ENCODE results near the gene IFITM2.
"Not testable (repeated sequence)": the region's sequence is repeated elsewhere in the genome, so short reads cannot be mapped to it uniquely, and the experiment has no call there.

The IFITM2 gene

DNA sequence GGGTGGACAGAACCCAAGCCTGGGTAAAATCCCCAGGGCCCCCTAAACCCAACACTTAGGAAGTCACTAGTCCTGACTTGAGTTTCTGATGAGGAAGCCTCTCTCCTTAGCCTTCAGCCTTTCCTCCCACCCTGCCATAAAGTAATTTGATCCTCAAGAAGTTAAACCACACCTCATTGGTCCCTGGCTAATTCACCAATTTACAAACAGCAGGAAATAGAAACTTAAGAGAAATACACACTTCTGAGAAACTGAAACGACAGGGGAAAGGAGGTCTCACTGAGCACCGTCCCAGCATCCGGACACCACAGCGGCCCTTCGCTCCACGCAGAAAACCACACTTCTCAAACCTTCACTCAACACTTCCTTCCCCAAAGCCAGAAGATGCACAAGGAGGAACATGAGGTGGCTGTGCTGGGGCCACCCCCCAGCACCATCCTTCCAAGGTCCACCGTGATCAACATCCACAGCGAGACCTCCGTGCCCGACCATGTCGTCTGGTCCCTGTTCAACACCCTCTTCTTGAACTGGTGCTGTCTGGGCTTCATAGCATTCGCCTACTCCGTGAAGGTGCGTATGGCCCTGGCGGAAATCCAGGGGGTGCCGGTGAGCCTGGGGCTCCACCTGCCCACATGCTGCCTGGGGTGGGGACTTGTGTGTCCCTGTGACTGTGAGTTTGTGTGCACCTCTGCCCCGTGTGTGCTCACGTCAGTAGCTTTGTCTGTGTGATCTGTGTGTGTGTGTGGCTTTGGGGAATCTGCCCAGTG, 6.4 kb downstream of the IFITM2 start, which contains the start of gene IFITM1:
Gene IFITM1, plus strand, starts transcription at position 254 of the 767 bp plus-strand sequence. Its CDS starts 131 bp downstream, at position 385.
- Histone ChIP-seq H3K4me3 (ENCODE audit: extremely low read depth, insufficient read depth, low read length, poor library complexity, severe bottlenecking) (peak within 1 kb of the TSS; percentile 28), H3K36me3 (ENCODE audit: control insufficient read depth, insufficient read depth, low read length) (no peaks in the 10 kb centered on the region), H3K9me3 (ENCODE audit: control insufficient read depth, low read length) (no peaks in the 10 kb centered on the region), H3K27ac (ENCODE audit: low read depth, low read length, severe bottlenecking) (peak within 1 kb of the TSS; percentile 43), H3K4me1 (ENCODE audit: control insufficient read depth, insufficient read depth, low read length, poor library complexity, severe bottlenecking) (peaks cover 36% of the 10 kb centered on the region)
- WGBS, 2 experiments (ENCODE audit: insufficient coverage in 2 of 2) = 0 to 5% methylated on average over 3 to 8 of the region's 18 CpGs

DNA sequence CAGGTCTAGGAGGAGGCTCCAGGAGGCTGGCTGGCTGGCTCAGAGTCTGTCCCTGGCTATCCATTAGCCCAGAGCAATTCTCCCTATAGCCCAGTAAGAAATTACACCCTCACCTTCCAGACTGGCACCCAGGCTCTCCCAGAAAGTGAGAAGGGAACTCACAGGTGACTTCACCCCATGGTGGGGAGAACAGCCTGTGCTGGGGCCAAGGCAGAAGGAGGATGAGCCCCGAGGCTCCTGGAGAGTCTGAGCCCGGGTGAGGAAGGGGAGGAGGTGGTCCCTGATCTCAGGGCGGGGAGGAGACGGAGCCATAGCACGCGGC, 6.9 kb downstream of the IFITM2 start:
- not testable (repeated sequence) for H3K27ac ChIP-seq (ENCODE audit: low read depth, low read length, severe bottlenecking); H3K9me3 ChIP-seq (ENCODE audit: control insufficient read depth, low read length); H3K36me3 ChIP-seq (ENCODE audit: control insufficient read depth, insufficient read depth, low read length)
- peaks cover 32% of the 10 kb centered on the region for H3K4me1 ChIP-seq (ENCODE audit: control insufficient read depth, insufficient read depth, low read length, poor library complexity, severe bottlenecking)
- no CpG with 5 or more reads among the region's 6 CpGs for WGBS, 2 experiments (ENCODE audit: insufficient coverage in 2 of 2)
- H3K4me3 ChIP-seq (ENCODE audit: extremely low read depth, insufficient read depth, low read length, poor library complexity, severe bottlenecking) = peak overlapping the region; percentile 28

DNA sequence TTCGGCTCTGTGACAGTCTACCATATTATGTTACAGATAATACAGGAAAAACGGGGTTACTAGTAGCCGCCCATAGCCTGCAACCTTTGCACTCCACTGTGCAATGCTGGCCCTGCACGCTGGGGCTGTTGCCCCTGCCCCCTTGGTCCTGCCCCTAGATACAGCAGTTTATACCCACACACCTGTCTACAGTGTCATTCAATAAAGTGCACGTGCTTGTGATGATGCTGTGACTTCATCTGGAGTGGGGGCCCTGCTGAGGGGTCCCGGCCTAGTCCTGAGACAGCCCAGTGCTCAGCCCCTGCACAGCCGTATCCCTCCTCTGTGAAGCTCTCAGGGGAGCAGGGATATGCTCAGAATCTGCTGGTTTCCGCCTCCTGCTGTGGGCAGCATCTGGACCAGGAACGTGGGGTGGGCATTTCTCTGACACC, 7.5 kb downstream of the IFITM2 start:
- peak overlapping the region; percentile 28 for H3K4me3 ChIP-seq (ENCODE audit: extremely low read depth, insufficient read depth, low read length, poor library complexity, severe bottlenecking)
- 44 to 56% methylated on average over 7 to 9 of the region's 9 CpGs for WGBS, 2 experiments (ENCODE audit: insufficient coverage in 2 of 2)
- H3K4me1 ChIP-seq (ENCODE audit: control insufficient read depth, insufficient read depth, low read length, poor library complexity, severe bottlenecking) = peaks cover 36% of the 10 kb centered on the region

DNA sequence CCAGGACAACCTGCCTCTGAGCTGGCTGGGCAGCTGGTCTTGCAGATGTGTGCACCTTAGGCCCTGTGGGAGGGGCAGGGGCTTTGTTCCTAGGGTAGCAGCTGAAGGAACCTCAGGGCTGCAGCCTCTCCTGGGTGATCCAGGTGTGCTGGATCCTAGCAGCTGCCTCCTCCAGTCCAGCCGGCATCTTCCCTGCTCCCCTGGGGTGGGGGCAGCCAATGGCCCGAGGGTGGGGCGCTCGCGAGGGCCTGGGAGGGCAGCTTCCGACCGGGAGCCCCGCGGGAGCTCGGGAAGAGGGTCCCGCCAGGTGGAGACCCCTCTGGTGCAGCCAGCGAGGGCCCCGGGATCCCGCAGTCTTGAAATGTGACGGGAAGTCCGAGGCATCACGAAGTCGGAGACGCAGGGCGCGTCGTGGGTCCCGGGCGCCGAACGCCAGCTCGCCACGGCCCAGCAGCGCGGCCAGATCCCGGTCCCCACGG, 7.9 kb downstream of the IFITM2 start:
- Histone ChIP-seq H3K4me1 (ENCODE audit: control insufficient read depth, insufficient read depth, low read length, poor library complexity, severe bottlenecking) (peaks cover 36% of the 10 kb centered on the region), H3K27ac (ENCODE audit: low read depth, low read length, severe bottlenecking) (no peak overlapping the region), H3K9me3 (ENCODE audit: control insufficient read depth, low read length) (no peaks in the 10 kb centered on the region), H3K4me3 (ENCODE audit: extremely low read depth, insufficient read depth, low read length, poor library complexity, severe bottlenecking) (peak overlapping the region; percentile 18), H3K36me3 (ENCODE audit: control insufficient read depth, insufficient read depth, low read length) (no peaks in the 10 kb centered on the region)
- 18 to 24% methylated on average over 22 to 24 of the region's 32 CpGs for WGBS, 2 experiments (ENCODE audit: insufficient coverage in 2 of 2)

More for the DNA sequence above, 7.5 kb downstream of the IFITM2 start:
- Histone ChIP-seq H3K36me3 (ENCODE audit: control insufficient read depth, insufficient read depth, low read length) (no peaks in the 10 kb centered on the region), H3K9me3 (ENCODE audit: control insufficient read depth, low read length) (no peaks in the 10 kb centered on the region), H3K27ac (ENCODE audit: low read depth, low read length, severe bottlenecking) (no peak overlapping the region)

DNA sequence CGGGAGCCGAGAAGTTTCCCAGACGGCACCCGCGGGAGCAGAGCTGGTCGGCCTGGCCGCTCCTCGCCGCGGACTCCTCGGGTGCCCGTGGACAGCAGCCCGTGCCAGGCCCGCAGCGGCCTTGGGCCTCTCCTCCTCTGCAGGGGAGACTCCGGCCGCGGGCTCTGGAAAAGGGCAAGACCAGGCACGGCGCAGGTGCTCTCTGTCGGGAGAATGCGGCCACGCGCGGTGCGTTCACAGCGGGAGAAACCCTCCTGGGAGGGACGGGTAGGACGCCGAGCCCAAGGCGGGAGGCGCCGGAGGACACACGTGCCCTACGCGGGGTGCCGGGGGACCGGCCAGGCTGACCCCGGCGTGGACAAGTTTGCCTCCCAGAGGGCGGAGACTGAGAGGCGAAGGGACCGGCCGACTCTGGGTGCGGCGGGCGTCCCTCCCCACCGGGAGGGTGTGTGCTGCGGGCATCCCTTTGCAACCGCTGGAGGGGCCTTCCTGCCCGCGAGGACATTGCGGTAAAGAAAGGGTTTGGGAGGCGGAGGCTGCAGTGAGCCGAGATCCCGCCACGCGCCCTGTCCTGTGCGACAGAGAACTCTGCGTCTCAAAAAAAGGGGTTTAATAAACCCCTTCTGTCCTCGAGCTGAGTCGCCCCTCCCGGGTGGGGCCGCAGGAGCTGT, 8.6 kb downstream of the IFITM2 start:
- H3K27ac ChIP-seq (ENCODE audit: low read depth, low read length, severe bottlenecking) = no peak overlapping the region
- H3K9me3 ChIP-seq (ENCODE audit: control insufficient read depth, low read length) = no peaks in the 10 kb centered on the region
- peaks cover 36% of the 10 kb centered on the region for H3K4me1 ChIP-seq (ENCODE audit: control insufficient read depth, insufficient read depth, low read length, poor library complexity, severe bottlenecking)
- WGBS, 2 experiments (ENCODE audit: insufficient coverage in 2 of 2) = 7 to 9% methylated on average over 57 to 62 of the region's 64 CpGs
- peak overlapping the region; percentile 18 for H3K4me3 ChIP-seq (ENCODE audit: extremely low read depth, insufficient read depth, low read length, poor library complexity, severe bottlenecking)
- no peaks in the 10 kb centered on the region for H3K36me3 ChIP-seq (ENCODE audit: control insufficient read depth, insufficient read depth, low read length)

DNA sequence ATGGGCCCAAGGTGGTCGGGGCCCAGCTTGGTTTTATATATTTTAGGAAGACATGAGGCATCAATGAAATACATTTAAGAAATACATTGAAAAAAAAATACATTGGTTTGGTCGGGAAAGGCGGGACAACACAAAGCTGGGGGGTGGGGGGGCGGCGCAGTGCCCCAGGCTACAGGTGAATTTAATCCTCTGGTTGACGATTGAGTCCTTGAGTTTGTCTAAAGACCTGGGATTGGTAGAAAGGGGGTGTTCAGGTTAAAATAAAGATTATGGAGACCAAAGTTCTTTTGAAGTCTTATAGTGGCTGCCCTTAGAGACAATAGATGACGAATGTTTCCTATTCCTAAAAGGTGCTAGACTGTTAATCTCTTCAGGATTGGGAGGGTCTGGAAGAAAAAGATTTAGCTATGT, 9.3 kb downstream of the IFITM2 start:
- H3K4me1 ChIP-seq (ENCODE audit: control insufficient read depth, insufficient read depth, low read length, poor library complexity, severe bottlenecking) = peaks cover 32% of the 10 kb centered on the region
- no peaks in the 10 kb centered on the region for H3K9me3 ChIP-seq (ENCODE audit: control insufficient read depth, low read length)
- H3K27ac ChIP-seq (ENCODE audit: low read depth, low read length, severe bottlenecking) = no peak overlapping the region
- 15 to 28% methylated on average over 5 to 6 of the region's 7 CpGs for WGBS, 2 experiments (ENCODE audit: insufficient coverage in 2 of 2)
- no peak overlapping the region for H3K4me3 ChIP-seq (ENCODE audit: extremely low read depth, insufficient read depth, low read length, poor library complexity, severe bottlenecking)
- no peaks in the 10 kb centered on the region for H3K36me3 ChIP-seq (ENCODE audit: control insufficient read depth, insufficient read depth, low read length)

DNA sequence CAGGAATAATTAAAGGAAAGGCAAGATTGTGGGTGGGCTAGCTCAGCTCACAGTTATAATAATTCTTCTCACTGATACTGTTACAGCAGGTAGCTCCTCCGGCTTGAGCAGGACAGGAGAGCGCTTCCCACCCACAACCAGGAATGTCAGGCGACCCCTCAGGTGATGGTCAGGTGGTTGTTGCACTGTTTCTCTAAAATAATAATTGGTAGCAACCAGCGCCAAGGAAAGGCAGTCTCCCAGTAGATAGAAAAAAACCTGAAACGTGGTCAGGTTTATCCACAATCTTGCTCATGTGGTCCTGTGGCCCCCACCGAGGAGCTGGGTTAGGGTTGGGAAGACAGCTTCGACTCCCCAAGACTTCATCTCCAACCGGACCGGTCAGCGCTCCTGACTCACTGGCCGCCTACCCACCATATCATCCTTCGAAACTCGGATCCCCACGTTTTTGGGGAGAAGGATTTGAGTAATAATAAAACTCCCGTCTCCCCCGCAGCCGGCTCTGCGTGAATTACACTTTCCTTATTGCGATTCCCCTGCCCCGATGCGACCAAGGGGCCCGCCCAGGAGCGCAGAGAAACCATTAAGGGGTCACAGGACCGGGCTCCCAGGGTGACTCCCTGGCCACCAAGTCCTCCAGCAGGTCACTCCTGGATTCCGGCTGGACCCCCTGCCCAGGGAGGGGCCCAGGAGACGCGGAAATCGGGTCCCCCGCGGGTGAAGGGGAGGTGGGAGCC, 10.2 kb downstream of the IFITM2 start:
- not testable (repeated sequence) for H3K9me3 ChIP-seq (ENCODE audit: control insufficient read depth, low read length); H3K27ac ChIP-seq (ENCODE audit: low read depth, low read length, severe bottlenecking); H3K36me3 ChIP-seq (ENCODE audit: control insufficient read depth, insufficient read depth, low read length); H3K4me3 ChIP-seq (ENCODE audit: extremely low read depth, insufficient read depth, low read length, poor library complexity, severe bottlenecking)
- H3K4me1 ChIP-seq (ENCODE audit: control insufficient read depth, insufficient read depth, low read length, poor library complexity, severe bottlenecking) = peaks cover 27% of the 10 kb centered on the region
- whole genome bisulfite sequencing, 2 experiments (ENCODE audit: insufficient coverage in 2 of 2) = 48% methylated on average over 3 of the region's 30 CpGs; no CpG with 5 or more reads in 1 of the 2 experiments

DNA sequence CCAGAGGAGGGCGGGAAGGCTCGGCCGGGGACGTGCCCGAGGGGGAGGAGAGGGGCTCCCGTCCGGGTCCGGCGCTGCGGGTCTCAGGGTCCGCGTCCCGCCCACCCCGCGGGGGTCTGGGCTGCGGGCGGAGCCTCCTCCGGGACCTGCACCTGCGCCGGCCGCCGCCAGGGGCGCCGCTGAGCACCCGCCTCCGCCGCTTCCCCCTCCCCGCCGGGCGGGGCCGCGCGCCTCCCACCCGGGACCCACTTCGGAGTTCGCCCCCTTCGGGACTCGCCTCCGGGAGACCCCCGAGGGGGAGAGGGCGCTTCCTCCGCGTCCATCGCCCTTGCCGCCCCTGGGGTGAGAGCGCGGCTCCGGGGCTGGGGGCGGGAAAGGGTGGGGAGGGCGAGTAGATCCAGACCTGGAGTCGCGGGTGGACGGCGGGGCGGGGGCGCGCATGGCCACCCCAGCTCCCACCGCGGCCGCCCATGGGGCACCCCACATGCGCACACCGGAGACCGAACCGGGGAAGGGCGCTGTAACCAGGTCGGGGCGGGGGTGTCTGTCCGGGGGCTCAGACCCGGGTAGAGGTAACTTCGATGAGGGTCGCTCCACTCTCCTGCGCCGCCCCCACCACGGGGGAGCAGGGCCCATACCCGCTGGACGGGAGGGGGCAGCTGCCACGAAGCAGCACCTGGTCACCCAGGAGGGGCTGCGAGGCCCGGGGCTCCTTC, 10.9 kb downstream of the IFITM2 start:
- Histone ChIP-seq H3K4me1 (ENCODE audit: control insufficient read depth, insufficient read depth, low read length, poor library complexity, severe bottlenecking) (peaks cover 20% of the 10 kb centered on the region), H3K4me3 (ENCODE audit: extremely low read depth, insufficient read depth, low read length, poor library complexity, severe bottlenecking) (peak overlapping the region; percentile 35)
- not testable (repeated sequence) for H3K36me3 ChIP-seq (ENCODE audit: control insufficient read depth, insufficient read depth, low read length); H3K27ac ChIP-seq (ENCODE audit: low read depth, low read length, severe bottlenecking); H3K9me3 ChIP-seq (ENCODE audit: control insufficient read depth, low read length)
- WGBS, 2 experiments (ENCODE audit: insufficient coverage in 2 of 2) = 17% methylated on average over 5 of the region's 79 CpGs; no CpG with 5 or more reads in 1 of the 2 experiments

DNA sequence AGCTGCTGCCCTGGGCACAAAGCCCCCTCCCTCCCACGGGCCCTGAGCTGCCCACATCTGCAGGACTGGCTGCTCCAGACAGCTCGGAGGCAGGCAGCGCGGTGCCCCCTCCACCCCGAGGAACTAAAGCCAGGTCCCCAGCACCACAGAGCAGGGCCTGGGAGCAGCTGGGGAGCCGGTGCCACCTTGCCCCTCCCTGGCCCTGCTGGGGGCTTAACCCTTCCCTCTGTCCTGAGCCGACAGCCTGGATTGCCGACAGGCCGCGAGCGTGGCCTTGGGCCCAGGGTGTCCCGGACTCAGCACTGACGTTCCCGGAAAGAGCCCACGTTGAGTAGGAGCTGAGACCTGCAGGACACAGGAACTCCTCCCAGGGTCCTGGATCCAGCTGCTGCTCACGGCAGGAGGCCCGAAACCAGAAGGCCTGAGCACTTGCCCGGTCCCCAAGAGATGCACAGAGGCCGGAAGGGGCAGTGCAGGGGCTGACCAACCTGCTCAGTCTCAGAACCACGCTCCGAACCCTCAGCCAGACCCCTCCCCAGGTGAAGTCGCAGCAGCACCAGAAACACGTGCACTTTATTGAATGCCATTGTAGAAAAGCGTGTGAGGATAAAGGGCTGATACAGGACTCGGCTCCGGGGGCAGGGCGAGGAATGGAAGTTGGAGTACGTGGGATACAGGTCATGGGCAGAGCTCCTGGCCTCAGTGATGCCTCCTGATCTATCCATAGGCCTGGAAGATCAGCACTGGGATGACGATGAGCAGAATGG, 11.7 kb downstream of the IFITM2 start:
- H3K4me3 ChIP-seq (ENCODE audit: extremely low read depth, insufficient read depth, low read length, poor library complexity, severe bottlenecking) = peak overlapping the region; percentile 35

DNA sequence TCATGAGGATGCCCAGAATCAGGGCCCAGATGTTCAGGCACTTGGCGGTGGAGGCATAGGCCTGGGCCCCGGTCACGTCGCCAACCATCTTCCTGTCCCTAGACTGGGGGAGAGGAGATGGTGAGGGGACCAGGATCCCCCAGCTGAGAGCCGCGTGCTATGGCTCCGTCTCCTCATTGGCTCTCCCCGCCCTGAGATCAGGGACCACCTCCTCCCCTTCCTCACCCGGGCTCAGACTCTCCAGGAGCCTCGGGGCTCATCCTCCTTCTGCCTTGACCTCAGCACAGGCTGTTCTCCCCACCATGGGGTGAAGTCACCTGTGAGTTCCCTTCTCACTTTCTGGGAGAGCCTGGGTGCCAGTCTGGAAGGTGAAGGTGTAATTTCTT, 12.3 kb downstream of the IFITM2 start:
- WGBS, 2 experiments (ENCODE audit: insufficient coverage in 2 of 2) = no CpG with 5 or more reads among the region's 10 CpGs
- H3K4me1 ChIP-seq (ENCODE audit: control insufficient read depth, insufficient read depth, low read length, poor library complexity, severe bottlenecking) = peaks cover 19% of the 10 kb centered on the region
- not testable (repeated sequence) for H3K36me3 ChIP-seq (ENCODE audit: control insufficient read depth, insufficient read depth, low read length); H3K27ac ChIP-seq (ENCODE audit: low read depth, low read length, severe bottlenecking); H3K9me3 ChIP-seq (ENCODE audit: control insufficient read depth, low read length)
- peak overlapping the region; percentile 43 for H3K4me3 ChIP-seq (ENCODE audit: extremely low read depth, insufficient read depth, low read length, poor library complexity, severe bottlenecking)

More for the DNA sequence above, 11.7 kb downstream of the IFITM2 start:
- H3K36me3 ChIP-seq (ENCODE audit: control insufficient read depth, insufficient read depth, low read length); H3K27ac ChIP-seq (ENCODE audit: low read depth, low read length, severe bottlenecking); H3K9me3 ChIP-seq (ENCODE audit: control insufficient read depth, low read length): not testable (repeated sequence)
- peaks cover 16% of the 10 kb centered on the region for H3K4me1 ChIP-seq (ENCODE audit: control insufficient read depth, insufficient read depth, low read length, poor library complexity, severe bottlenecking)
- WGBS, 2 experiments (ENCODE audit: insufficient coverage in 2 of 2) = 64% methylated on average over 13 of the region's 29 CpGs

Data from mesodermal cell (in vitro differentiated cells).